Esophagus squamous epithelium (tissue), 4 donors: ENCODE measurements around the gene TAF3.

ENCODE experiments used
- POLR2A ChIP-seq, 4 donors: fragments of 450-650 bp; IDR thresholded peaks; one replicate each; pipeline ENCODE4 v1.6.1; 2017; ENCODE audit warnings: antibody characterized with exemption in 4 of 4, mild to moderate bottlenecking in 4 of 4, moderate library complexity in 3 of 4
- TF ChIP-seq, protein P1 (sequence below), 6 experiments: fragments of 450-650 bp in 4 of 6; fragments of 200-600 bp in 2 of 6; sonication (generic) in 2 of 6; IDR thresholded peaks; one replicate each; pipeline ENCODE4 v1.5.1; 2016 to 2019; ENCODE audit warnings: antibody characterized with exemption in 6 of 6, mild to moderate bottlenecking in 4 of 6, moderate library complexity in 4 of 6

GRCh38 chr10:7906128-7906527, 87.8 kb downstream of the TAF3 start:
- TF ChIP-seq, protein P1, sequence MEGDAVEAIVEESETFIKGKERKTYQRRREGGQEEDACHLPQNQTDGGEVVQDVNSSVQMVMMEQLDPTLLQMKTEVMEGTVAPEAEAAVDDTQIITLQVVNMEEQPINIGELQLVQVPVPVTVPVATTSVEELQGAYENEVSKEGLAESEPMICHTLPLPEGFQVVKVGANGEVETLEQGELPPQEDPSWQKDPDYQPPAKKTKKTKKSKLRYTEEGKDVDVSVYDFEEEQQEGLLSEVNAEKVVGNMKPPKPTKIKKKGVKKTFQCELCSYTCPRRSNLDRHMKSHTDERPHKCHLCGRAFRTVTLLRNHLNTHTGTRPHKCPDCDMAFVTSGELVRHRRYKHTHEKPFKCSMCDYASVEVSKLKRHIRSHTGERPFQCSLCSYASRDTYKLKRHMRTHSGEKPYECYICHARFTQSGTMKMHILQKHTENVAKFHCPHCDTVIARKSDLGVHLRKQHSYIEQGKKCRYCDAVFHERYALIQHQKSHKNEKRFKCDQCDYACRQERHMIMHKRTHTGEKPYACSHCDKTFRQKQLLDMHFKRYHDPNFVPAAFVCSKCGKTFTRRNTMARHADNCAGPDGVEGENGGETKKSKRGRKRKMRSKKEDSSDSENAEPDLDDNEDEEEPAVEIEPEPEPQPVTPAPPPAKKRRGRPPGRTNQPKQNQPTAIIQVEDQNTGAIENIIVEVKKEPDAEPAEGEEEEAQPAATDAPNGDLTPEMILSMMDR (IDR thresholded peaks at IDR 0.05) = no peak
- TF ChIP-seq POLR2A (IDR thresholded peaks at IDR 0.05) = no peak
